Measurements from ENCODE around the gene KAT8. TPM values are rescaled to one million over a fixed set of nuclear protein-coding genes. Genes with fewer than 3 reads are reported as not detected.

Gene KAT8
- total and polyA plus RNA-seq, 2 of the 13 experiments (the other 11 are each of a cell fraction or from before 2014, with no cell fraction given): 79.0 to 84.2 TPM

DNA sequence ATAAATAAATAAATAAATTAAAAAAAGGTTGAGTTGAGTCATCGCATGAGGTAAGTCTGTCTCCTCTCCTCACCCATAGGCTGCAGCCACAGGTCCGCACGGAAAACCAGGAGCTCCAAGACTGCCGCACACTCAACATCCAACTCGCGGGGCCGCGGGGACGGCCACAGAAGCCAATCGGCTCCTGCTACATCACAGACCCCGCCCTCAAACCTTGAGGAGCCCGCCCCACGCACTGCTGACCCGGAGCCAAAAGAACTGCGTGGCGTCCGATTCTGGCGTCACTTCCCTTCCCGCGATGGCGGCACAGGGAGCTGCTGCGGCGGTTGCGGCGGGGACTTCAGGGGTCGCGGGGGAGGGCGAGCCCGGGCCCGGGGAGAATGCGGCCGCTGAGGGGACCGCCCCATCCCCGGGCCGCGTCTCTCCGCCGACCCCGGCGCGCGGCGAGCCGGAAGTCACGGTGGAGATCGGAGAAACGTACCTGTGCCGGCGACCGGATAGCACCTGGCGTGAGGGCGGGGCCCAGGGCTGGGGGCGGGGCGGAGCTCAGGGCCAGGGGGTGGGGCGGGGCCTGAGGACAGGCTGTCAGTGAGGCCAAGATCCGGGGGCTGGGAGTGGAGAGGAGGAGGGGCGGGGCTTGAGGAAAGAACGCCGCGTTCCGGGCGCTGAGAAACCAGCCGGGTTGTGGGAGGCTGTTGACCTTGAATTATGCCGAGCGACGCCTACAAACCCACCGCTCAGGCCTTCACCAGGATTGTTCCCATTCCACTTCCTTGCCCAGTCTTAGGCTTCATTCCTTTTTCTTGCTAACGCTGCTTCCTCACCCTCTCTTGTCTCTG is at the start of gene KAT8 (continued):
- TF ChIP-seq, protein P1, sequence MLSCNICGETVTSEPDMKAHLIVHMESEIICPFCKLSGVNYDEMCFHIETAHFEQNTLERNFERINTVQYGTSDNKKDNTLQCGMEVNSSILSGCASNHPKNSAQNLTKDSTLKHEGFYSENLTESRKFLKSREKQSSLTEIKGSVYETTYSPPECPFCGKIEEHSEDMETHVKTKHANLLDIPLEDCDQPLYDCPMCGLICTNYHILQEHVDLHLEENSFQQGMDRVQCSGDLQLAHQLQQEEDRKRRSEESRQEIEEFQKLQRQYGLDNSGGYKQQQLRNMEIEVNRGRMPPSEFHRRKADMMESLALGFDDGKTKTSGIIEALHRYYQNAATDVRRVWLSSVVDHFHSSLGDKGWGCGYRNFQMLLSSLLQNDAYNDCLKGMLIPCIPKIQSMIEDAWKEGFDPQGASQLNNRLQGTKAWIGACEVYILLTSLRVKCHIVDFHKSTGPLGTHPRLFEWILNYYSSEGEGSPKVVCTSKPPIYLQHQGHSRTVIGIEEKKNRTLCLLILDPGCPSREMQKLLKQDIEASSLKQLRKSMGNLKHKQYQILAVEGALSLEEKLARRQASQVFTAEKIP (CRISPR knock-in tag; IDR thresholded peaks at IDR 0.05; ENCODE audit: borderline replicate concordance): no peak
- TF ChIP-seq RORA (CRISPR knock-in tag; IDR thresholded peaks at IDR 0.05) (no peak), MTF2 (CRISPR knock-in tag; IDR thresholded peaks at IDR 0.05; ENCODE audit: borderline replicate concordance) (peak; percentile 34; the same call in 1 of the 2 replicates), TARDBP (CRISPR knock-in tag; IDR thresholded peaks at IDR 0.05) (peak; percentile 93), ZNF747 (CRISPR knock-in tag; IDR thresholded peaks at IDR 0.05; ENCODE audit: borderline replicate concordance) (no peak; the same call in 1 of the 2 replicates), SIN3B (IDR thresholded peaks at IDR 0.05; ENCODE audit: low read length) (peak; percentile 93), NFYC (CRISPR knock-in tag; IDR thresholded peaks at IDR 0.05) (peak; percentile 87), TMF1 (CRISPR knock-in tag; IDR thresholded peaks at IDR 0.05; ENCODE audit: low read depth) (peak; percentile 86; the same call in 1 of the 2 replicates), ASH2L (IDR thresholded peaks at IDR 0.05; ENCODE audit: insufficient read length, low read depth, low read length) (peak; percentile 97), SP140L (CRISPR knock-in tag; IDR thresholded peaks at IDR 0.05; ENCODE audit: borderline replicate concordance) (peak; percentile 57; the same call in 1 of the 2 replicates), MAZ (IDR thresholded peaks at IDR 0.05; ENCODE audit: borderline replicate concordance, low read depth, low read length) (peak; percentile 69), MAZ (CRISPR knock-in tag; IDR thresholded peaks at IDR 0.05; ENCODE audit: low read depth) (peak; percentile 95), MATR3 (CRISPR knock-in tag; IDR thresholded peaks at IDR 0.05) (0 out of 2 replicates have a peak, but pooled peaks have one; percentile 45)
- TF ChIP-seq, protein P2, sequence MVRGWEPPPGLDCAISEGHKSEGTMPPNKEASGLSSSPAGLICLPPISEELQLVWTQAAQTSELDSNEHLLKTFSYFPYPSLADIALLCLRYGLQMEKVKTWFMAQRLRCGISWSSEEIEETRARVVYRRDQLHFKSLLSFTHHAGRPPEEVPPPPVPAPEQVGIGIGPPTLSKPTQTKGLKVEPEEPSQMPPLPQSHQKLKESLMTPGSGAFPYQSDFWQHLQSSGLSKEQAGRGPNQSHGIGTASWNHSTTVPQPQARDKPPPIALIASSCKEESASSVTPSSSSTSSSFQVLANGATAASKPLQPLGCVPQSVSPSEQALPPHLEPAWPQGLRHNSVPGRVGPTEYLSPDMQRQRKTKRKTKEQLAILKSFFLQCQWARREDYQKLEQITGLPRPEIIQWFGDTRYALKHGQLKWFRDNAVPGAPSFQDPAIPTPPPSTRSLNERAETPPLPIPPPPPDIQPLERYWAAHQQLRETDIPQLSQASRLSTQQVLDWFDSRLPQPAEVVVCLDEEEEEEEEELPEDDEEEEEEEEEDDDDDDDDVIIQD (CRISPR knock-in tag; IDR thresholded peaks at IDR 0.05; ENCODE audit: low read depth): peak; percentile 66; the same call in 1 of the 2 replicates
- TF ChIP-seq, protein P3, sequence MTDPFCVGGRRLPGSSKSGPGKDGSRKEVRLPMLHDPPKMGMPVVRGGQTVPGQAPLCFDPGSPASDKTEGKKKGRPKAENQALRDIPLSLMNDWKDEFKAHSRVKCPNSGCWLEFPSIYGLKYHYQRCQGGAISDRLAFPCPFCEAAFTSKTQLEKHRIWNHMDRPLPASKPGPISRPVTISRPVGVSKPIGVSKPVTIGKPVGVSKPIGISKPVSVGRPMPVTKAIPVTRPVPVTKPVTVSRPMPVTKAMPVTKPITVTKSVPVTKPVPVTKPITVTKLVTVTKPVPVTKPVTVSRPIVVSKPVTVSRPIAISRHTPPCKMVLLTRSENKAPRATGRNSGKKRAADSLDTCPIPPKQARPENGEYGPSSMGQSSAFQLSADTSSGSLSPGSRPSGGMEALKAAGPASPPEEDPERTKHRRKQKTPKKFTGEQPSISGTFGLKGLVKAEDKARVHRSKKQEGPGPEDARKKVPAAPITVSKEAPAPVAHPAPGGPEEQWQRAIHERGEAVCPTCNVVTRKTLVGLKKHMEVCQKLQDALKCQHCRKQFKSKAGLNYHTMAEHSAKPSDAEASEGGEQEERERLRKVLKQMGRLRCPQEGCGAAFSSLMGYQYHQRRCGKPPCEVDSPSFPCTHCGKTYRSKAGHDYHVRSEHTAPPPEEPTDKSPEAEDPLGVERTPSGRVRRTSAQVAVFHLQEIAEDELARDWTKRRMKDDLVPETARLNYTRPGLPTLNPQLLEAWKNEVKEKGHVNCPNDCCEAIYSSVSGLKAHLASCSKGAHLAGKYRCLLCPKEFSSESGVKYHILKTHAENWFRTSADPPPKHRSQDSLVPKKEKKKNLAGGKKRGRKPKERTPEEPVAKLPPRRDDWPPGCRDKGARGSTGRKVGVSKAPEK (CRISPR knock-in tag; IDR thresholded peaks at IDR 0.05; ENCODE audit: borderline replicate concordance): no peak
- TF ChIP-seq, protein P4, sequence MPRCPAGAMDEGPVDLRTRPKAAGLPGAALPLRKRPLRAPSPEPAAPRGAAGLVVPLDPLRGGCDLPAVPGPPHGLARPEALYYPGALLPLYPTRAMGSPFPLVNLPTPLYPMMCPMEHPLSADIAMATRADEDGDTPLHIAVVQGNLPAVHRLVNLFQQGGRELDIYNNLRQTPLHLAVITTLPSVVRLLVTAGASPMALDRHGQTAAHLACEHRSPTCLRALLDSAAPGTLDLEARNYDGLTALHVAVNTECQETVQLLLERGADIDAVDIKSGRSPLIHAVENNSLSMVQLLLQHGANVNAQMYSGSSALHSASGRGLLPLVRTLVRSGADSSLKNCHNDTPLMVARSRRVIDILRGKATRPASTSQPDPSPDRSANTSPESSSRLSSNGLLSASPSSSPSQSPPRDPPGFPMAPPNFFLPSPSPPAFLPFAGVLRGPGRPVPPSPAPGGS (CRISPR knock-in tag; IDR thresholded peaks at IDR 0.05): peak; percentile 52; the same call in 1 of the 2 replicates
- TF ChIP-seq, protein P5, sequence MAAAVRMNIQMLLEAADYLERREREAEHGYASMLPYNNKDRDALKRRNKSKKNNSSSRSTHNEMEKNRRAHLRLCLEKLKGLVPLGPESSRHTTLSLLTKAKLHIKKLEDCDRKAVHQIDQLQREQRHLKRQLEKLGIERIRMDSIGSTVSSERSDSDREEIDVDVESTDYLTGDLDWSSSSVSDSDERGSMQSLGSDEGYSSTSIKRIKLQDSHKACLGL (CRISPR knock-in tag; IDR thresholded peaks at IDR 0.05): no peak; the same call in 1 of the 2 replicates
- TF ChIP-seq, protein P6, sequence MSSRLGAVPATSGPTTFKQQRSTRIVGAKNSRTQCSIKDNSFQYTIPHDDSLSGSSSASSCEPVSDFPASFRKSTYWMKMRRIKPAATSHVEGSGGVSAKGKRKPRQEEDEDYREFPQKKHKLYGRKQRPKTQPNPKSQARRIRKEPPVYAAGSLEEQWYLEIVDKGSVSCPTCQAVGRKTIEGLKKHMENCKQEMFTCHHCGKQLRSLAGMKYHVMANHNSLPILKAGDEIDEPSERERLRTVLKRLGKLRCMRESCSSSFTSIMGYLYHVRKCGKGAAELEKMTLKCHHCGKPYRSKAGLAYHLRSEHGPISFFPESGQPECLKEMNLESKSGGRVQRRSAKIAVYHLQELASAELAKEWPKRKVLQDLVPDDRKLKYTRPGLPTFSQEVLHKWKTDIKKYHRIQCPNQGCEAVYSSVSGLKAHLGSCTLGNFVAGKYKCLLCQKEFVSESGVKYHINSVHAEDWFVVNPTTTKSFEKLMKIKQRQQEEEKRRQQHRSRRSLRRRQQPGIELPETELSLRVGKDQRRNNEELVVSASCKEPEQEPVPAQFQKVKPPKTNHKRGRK (CRISPR knock-in tag; IDR thresholded peaks at IDR 0.05): no peak

Data from HepG2 (cell line).